Neural progenitor cell (in vitro differentiated cells): ENCODE results near the gene SCAI. TPM values are rescaled to one million over a fixed set of nuclear protein-coding genes. Genes with fewer than 3 reads are reported as not detected.
A peak's percentile ranks its signal among the peaks of the same experiment; 100 is the strongest.

Experiments used
- DNase-seq: peaks from one replicate; pipeline ENCODE4 v3.0.0-alpha.2; 2016; ENCODE audit warnings: low spot score
- H2AFZ ChIP-seq: fragments of 200-600 bp; sonication (generic); replicated peaks from 2 replicates; pipeline ENCODE4 v1.6.1; 2016; ENCODE audit warnings: antibody characterized with exemption
- H3F3A ChIP-seq: fragments of 200-600 bp; sonication (generic); 2 replicates; pipeline ENCODE4 v1.6.1; 2016; ENCODE audit warnings: antibody characterized with exemption, low read depth
- H3K27ac ChIP-seq: fragments of 200-600 bp; sonication (generic); 2 replicates; pipeline ENCODE4 v1.5.1; 2016; ENCODE audit warnings: mild to moderate bottlenecking
- H3K27me3 ChIP-seq: fragments of 200-600 bp; sonication (generic); 2 replicates; pipeline ENCODE4 v1.6.1; 2016; ENCODE audit warnings: mild to moderate bottlenecking, moderate library complexity
- H3K36me3 ChIP-seq: fragments of 200-600 bp; sonication (generic); 2 replicates; pipeline ENCODE4 v1.5.1; 2016
- H3K4me1 ChIP-seq: fragments of 200-600 bp; sonication (generic); 2 replicates; pipeline ENCODE4 v1.6.1; 2016; ENCODE audit warnings: mixed run types
- H3K4me2 ChIP-seq: fragments of 200-600 bp; sonication (generic); 2 replicates; pipeline ENCODE4 v1.6.1; 2016
- H3K4me3 ChIP-seq: fragments of 200-600 bp; sonication (generic); 2 replicates; pipeline ENCODE4 v1.5.1; 2016
- H3K79me2 ChIP-seq: fragments of 200-600 bp; sonication (generic); 2 replicates; pipeline ENCODE4 v1.6.1; 2016; ENCODE audit warnings: low read depth
- H3K9ac ChIP-seq: fragments of 200-600 bp; sonication (generic); 2 replicates; pipeline ENCODE4 v1.6.1; 2016
- H3K9me3 ChIP-seq: fragments of 200-600 bp; sonication (generic); 2 replicates; pipeline ENCODE4 v1.5.1; 2016; ENCODE audit warnings: low read depth
- H4K20me1 ChIP-seq: fragments of 200-600 bp; sonication (generic); 2 replicates; pipeline ENCODE4 v1.6.1; 2016; ENCODE audit warnings: low read depth
- H3K27ac Mint-ChIP-seq: 3 replicates; pipeline ENCODE4 v1.8.0; 2021; ENCODE audit warnings: mixed read lengths
- H3K27me3 Mint-ChIP-seq: 2 replicates; pipeline ENCODE4 v1.8.0; 2022; ENCODE audit warnings: low read depth, mild to moderate bottlenecking, inconsistent platforms, moderate library complexity, mixed read lengths; ENCODE audit not compliant: insufficient read depth
- H3K36me3 Mint-ChIP-seq: 3 replicates; pipeline ENCODE4 v1.8.0; 2021; ENCODE audit warnings: mixed read lengths
- H3K4me1 Mint-ChIP-seq: 3 replicates; pipeline ENCODE4 v1.8.0; 2021; ENCODE audit warnings: mixed read lengths
- H3K4me3 Mint-ChIP-seq: 3 replicates; pipeline ENCODE4 v1.8.0; 2021; ENCODE audit warnings: mild to moderate bottlenecking, moderate library complexity, mixed read lengths
- H3K9me3 Mint-ChIP-seq: 3 replicates; pipeline ENCODE4 v1.8.0; 2020; ENCODE audit warnings: mixed read lengths
- CTCF ChIP-seq: fragments of 200-600 bp; sonication (generic); IDR thresholded peaks from 2 replicates; pipeline ENCODE4 v1.5.1; 2017; ENCODE audit warnings: antibody characterized with exemption, mild to moderate bottlenecking
- EZH2 ChIP-seq: fragments of 200-600 bp; sonication (generic); IDR thresholded peaks from 2 replicates; pipeline ENCODE4 v1.6.1; 2017; ENCODE audit warnings: antibody characterized with exemption, mild to moderate bottlenecking, moderate library complexity
- EZH2phosphoT487 ChIP-seq: fragments of 200-600 bp; sonication (generic); IDR thresholded peaks from 2 replicates; pipeline ENCODE4 v1.6.1; 2017; ENCODE audit warnings: antibody characterized with exemption
- total RNA-seq: library from RNA; depleted of rRNA; stranded (reverse); fragments of >200 nt; gene quantifications from 2 replicates; pipeline ENCODE4 v1.2.3, GENCODE V29; 2015; ENCODE audit warnings: low replicate concordance

SCAI gene
- total RNA-seq, 1 donor from 2014 or later = 30.2 TPM

GRCh38 chr9:125142560-125143376 lies 560 bp downstream of the SCAI start:
- Histone ChIP-seq H3F3A (peaks cover 13% of the 10 kb centered on the region), H3K4me2 (peak overlapping the region; percentile 88), H3K36me3 (peaks cover 9% of the 10 kb centered on the region), H3K9ac (peak overlapping the region; percentile 65), H3K9me3 (no peaks in the 10 kb centered on the region), H3K79me2 (peaks cover 52% of the 10 kb centered on the region), H4K20me1 (peaks cover 24% of the 10 kb centered on the region), H3K4me1 (peaks cover 4% of the 10 kb centered on the region), H3K4me3 (peak overlapping the region; percentile 78), H3K27me3 (no peaks in the 10 kb centered on the region), H2AFZ (peak overlapping the region; percentile 29), H3K27ac (peak overlapping the region; percentile 85)
- Mint-ChIP-seq H3K27me3 (peaks cover 4% of the 10 kb centered on the region), H3K27ac (peak overlapping the region; percentile 98), H3K36me3 (peaks cover 4% of the 10 kb centered on the region), H3K4me1 (peaks cover 8% of the 10 kb centered on the region), H3K4me3 (peak overlapping the region; percentile 99), H3K9me3 (no peaks in the 10 kb centered on the region)
- DNase-seq = peak; percentile 46
- peak; percentile 37 for TF ChIP-seq CTCF
- TF ChIP-seq EZH2 = no peak

GRCh38 chr9:125141751-125142150 lies 1.6 kb downstream of the SCAI start:
- H3K4me2 ChIP-seq = peak overlapping the region; percentile 88
- TF ChIP-seq EZH2 (no peak), EZH2phosphoT487 (no peak), CTCF (no peak)
- peaks cover 4% of the 10 kb centered on the region for H3K4me1 ChIP-seq
- H3K36me3 Mint-ChIP-seq = peaks cover 4% of the 10 kb centered on the region
- H3K4me1 Mint-ChIP-seq = peaks cover 8% of the 10 kb centered on the region
- no peak overlapping the region for H3K27ac Mint-ChIP-seq
- H3K27me3 Mint-ChIP-seq = peaks cover 4% of the 10 kb centered on the region
- H3K27ac ChIP-seq = no peak overlapping the region
- no peak for DNase-seq
- H3K9ac ChIP-seq = no peak overlapping the region
- no peak overlapping the region for H2AFZ ChIP-seq
- H3K9me3 Mint-ChIP-seq = no peaks in the 10 kb centered on the region
- H3K79me2 ChIP-seq = peaks cover 62% of the 10 kb centered on the region
- H3K9me3 ChIP-seq = no peaks in the 10 kb centered on the region
- peaks cover 24% of the 10 kb centered on the region for H4K20me1 ChIP-seq
- H3K4me3 Mint-ChIP-seq = peak overlapping the region; percentile 99
- H3K4me3 ChIP-seq = no peak overlapping the region
- H3K27me3 ChIP-seq = no peaks in the 10 kb centered on the region
- H3F3A ChIP-seq = peaks cover 7% of the 10 kb centered on the region
- H3K36me3 ChIP-seq = peaks cover 9% of the 10 kb centered on the region

- Mint-ChIP-seq H3K4me3 (no peak overlapping the region), H3K36me3 (peaks cover 4% of the 10 kb centered on the region), H3K4me1 (peaks cover 8% of the 10 kb centered on the region), H3K9me3 (no peaks in the 10 kb centered on the region), H3K27me3 (peaks cover 4% of the 10 kb centered on the region), H3K27ac (no peak overlapping the region)
- peaks cover 4% of the 10 kb centered on the region for H3K4me1 ChIP-seq
- no peak overlapping the region for H3K4me2 ChIP-seq
- H4K20me1 ChIP-seq = peaks cover 24% of the 10 kb centered on the region
- peaks cover 2% of the 10 kb centered on the region for H3F3A ChIP-seq
- no peak for TF ChIP-seq CTCF
- TF ChIP-seq EZH2phosphoT487 = no peak
- no peak for TF ChIP-seq EZH2
- peaks cover 9% of the 10 kb centered on the region for H3K36me3 ChIP-seq
- peaks cover 67% of the 10 kb centered on the region for H3K79me2 ChIP-seq
- H3K9me3 ChIP-seq = no peaks in the 10 kb centered on the region
- H3K9ac ChIP-seq = no peak overlapping the region
- DNase-seq = no peak
- no peaks in the 10 kb centered on the region for H3K27me3 ChIP-seq
- no peak overlapping the region for H3K27ac ChIP-seq
- no peak overlapping the region for H3K4me3 ChIP-seq
- H2AFZ ChIP-seq = no peak overlapping the region
Observed at GRCh38 chr9:125141251-125141650, 2.1 kb downstream of the SCAI start.
